ENCODE measurements around the gene ANO5. TPM values are rescaled to one million over a fixed set of nuclear protein-coding genes. Genes with fewer than 3 reads are reported as not detected.

ANO5 gene
- total RNA-seq (2014; rRNA removed; shearing (Covaris generic)): not detected in 2 replicates
- total RNA-seq (2022): not detected in 2 replicates
- Bru-seq, nascent RNA: not detected
- percentile 2 among the genes with signal in this experiment for BruChase-seq, experiment 1, labeled RNA remaining after a 6-hour chase
- BruChase-seq, experiment 2, labeled RNA remaining after a 2-hour chase: not detected
- long read RNA-seq: 0 reads

GRCh38 chr11:22192642-22193347 lies at the start of gene ANO5:
ANO5 (plus strand) TSS chr11:22193085; CDS start chr11:22193493, 408 bp downstream.
- POLR2A ChIA-PET: no interaction called here
- BruUV-seq (replicated peaks): no TSS peak
- no peak within 1 kb of the TSS for H2AFZ ChIP-seq (ENCODE audit: low read length)

GRCh38 chr11:22151649-22152197 lies 41.2 kb upstream of the ANO5 start:
- ChIA-PET CTCF (ENCODE audit: unreplicated experiment) (no interaction called here), POLR2A (no interaction called here)
- no peak overlapping the region for H3K4me2 ChIP-seq (ENCODE audit: low read length)
- H3K4me1 ChIP-seq (ENCODE audit: insufficient read depth, low read length, poor library complexity, severe bottlenecking): no peaks in the 10 kb centered on the region
- H3K27ac ChIP-seq (ENCODE audit: low read depth, low read length, poor library complexity, severe bottlenecking): no peak overlapping the region
- no peaks in the 10 kb centered on the region for H4K20me1 ChIP-seq (ENCODE audit: insufficient read depth, low read length)
- no peak for TF ChIP-seq CTCF (conservative IDR thresholded peaks at IDR 0.05; ENCODE audit: low read length)
- no peak for TF ChIP-seq EZH2phosphoT487 (IDR thresholded peaks at IDR 0.05; ENCODE audit: borderline replicate concordance, low read depth, low read length)
- no peaks in the 10 kb centered on the region for H3K36me3 ChIP-seq (ENCODE audit: insufficient read depth, low read length)
- BruUV-seq (replicated peaks): no TSS peak
- intact Hi-C loops (cut with micrococcal nuclease; ENCODE audit: unreplicated experiment): no loop called here
- DNase-seq (ENCODE audit: low spot score): no peak
- H3K79me2 ChIP-seq (ENCODE audit: insufficient read depth, low read depth, low read length): no peaks in the 10 kb centered on the region
- H3K9me3 ChIP-seq (ENCODE audit: low read length): no peaks in the 10 kb centered on the region
- no peak overlapping the region for H3K4me3 ChIP-seq (ENCODE audit: low read depth, low read length, poor library complexity, severe bottlenecking)
- H2AFZ ChIP-seq (ENCODE audit: low read length): no peak overlapping the region
- no peaks in the 10 kb centered on the region for H3K9me2 ChIP-seq (ENCODE audit: insufficient read depth, low read length)

More at GRCh38 chr11:22192642-22193347, at the start of gene ANO5:
- CTCF ChIA-PET (ENCODE audit: unreplicated experiment): no interaction called here
- H3K36me3 ChIP-seq (ENCODE audit: insufficient read depth, low read length): no peaks in the 10 kb centered on the region
- no peaks in the 10 kb centered on the region for H3K9me2 ChIP-seq (ENCODE audit: insufficient read depth, low read length)
- intact Hi-C loops (cut with micrococcal nuclease; ENCODE audit: unreplicated experiment): no loop called here
- no peak within 1 kb of the TSS for H3K4me3 ChIP-seq (ENCODE audit: low read depth, low read length, poor library complexity, severe bottlenecking)
- no peak within 1 kb of the TSS for H3K27ac ChIP-seq (ENCODE audit: low read depth, low read length, poor library complexity, severe bottlenecking)
- H3K4me2 ChIP-seq (ENCODE audit: low read length): no peak within 1 kb of the TSS
- no peaks in the 10 kb centered on the region for H3K4me1 ChIP-seq (ENCODE audit: insufficient read depth, low read length, poor library complexity, severe bottlenecking)
- TF ChIP-seq CTCF (conservative IDR thresholded peaks at IDR 0.05; ENCODE audit: low read length): no peak
- TF ChIP-seq EZH2phosphoT487 (IDR thresholded peaks at IDR 0.05; ENCODE audit: borderline replicate concordance, low read depth, low read length): no peak
- no peaks in the 10 kb centered on the region for H3K9me3 ChIP-seq (ENCODE audit: low read length)
- H4K20me1 ChIP-seq (ENCODE audit: insufficient read depth, low read length): no peaks in the 10 kb centered on the region
- no peak for DNase-seq (ENCODE audit: low spot score)
- no peaks in the 10 kb centered on the region for H3K79me2 ChIP-seq (ENCODE audit: insufficient read depth, low read depth, low read length)

- no peaks in the 10 kb centered on the region for H4K20me1 ChIP-seq (ENCODE audit: insufficient read depth, low read length)
- H3K27ac ChIP-seq (ENCODE audit: low read depth, low read length, poor library complexity, severe bottlenecking): no peak overlapping the region
- H3K4me1 ChIP-seq (ENCODE audit: insufficient read depth, low read length, poor library complexity, severe bottlenecking): no peaks in the 10 kb centered on the region
- no peak overlapping the region for H3K4me2 ChIP-seq (ENCODE audit: low read length)
- TF ChIP-seq EZH2phosphoT487 (IDR thresholded peaks at IDR 0.05; ENCODE audit: borderline replicate concordance, low read depth, low read length): no peak
- no peak for TF ChIP-seq CTCF (conservative IDR thresholded peaks at IDR 0.05; ENCODE audit: low read length)
- intact Hi-C loops (cut with micrococcal nuclease; ENCODE audit: unreplicated experiment): no loop called here
- H2AFZ ChIP-seq (ENCODE audit: low read length): no peak overlapping the region
- no peaks in the 10 kb centered on the region for H3K36me3 ChIP-seq (ENCODE audit: insufficient read depth, low read length)
- H3K79me2 ChIP-seq (ENCODE audit: insufficient read depth, low read depth, low read length): no peaks in the 10 kb centered on the region
- BruUV-seq (replicated peaks): no TSS peak
- H3K9me3 ChIP-seq (ENCODE audit: low read length): no peaks in the 10 kb centered on the region
- CTCF ChIA-PET (ENCODE audit: unreplicated experiment): no interaction called here
- no peak for DNase-seq (ENCODE audit: low spot score)
- POLR2A ChIA-PET: no interaction called here
- H3K9me2 ChIP-seq (ENCODE audit: insufficient read depth, low read length): no peaks in the 10 kb centered on the region
- no peak overlapping the region for H3K4me3 ChIP-seq (ENCODE audit: low read depth, low read length, poor library complexity, severe bottlenecking)
Measured at GRCh38 chr11:22157531-22157930, 35.4 kb upstream of the ANO5 start.

All from OCI-LY7 (cell line).